Stomach smooth muscle (tissue), 2 donors: Measurements from ENCODE around the gene SSR1.
"Not testable (repeated sequence)": the region's sequence is repeated elsewhere in the genome, so short reads cannot be mapped to it uniquely, and the experiment has no call there.

Experiments used
- H3K27ac ChIP-seq: one replicate; pipeline ENCODE4 v1.7.0; 2013; ENCODE audit warnings: mild to moderate bottlenecking, low read length, inconsistent platforms
- H3K27me3 ChIP-seq, 2 donors: one replicate each; pipeline ENCODE4 v1.7.0; 2013; ENCODE audit warnings: low read length in 2 of 2; ENCODE audit not compliant: insufficient read depth in 2 of 2, control insufficient read depth in 1 of 2
- H3K36me3 ChIP-seq, 2 donors: one replicate each; pipeline ENCODE4 v1.7.0; 2013; ENCODE audit warnings: low read length in 2 of 2; ENCODE audit not compliant: control insufficient read depth in 2 of 2, insufficient read depth in 2 of 2
- H3K4me1 ChIP-seq: one replicate; pipeline ENCODE4 v1.7.0; 2013; ENCODE audit warnings: low read length; ENCODE audit not compliant: control insufficient read depth, insufficient read depth
- H3K4me3 ChIP-seq, 2 donors: one replicate each; pipeline ENCODE4 v1.7.0; 2013; ENCODE audit warnings: low read length in 2 of 2
- H3K9ac ChIP-seq, 2 donors: one replicate each; pipeline ENCODE4 v1.7.0; 2013; ENCODE audit warnings: low read length in 2 of 2, mild to moderate bottlenecking in 1 of 2
- H3K9me3 ChIP-seq, 2 donors: one replicate each; pipeline ENCODE4 v1.7.0; 2013; ENCODE audit warnings: low read length in 2 of 2; ENCODE audit not compliant: control insufficient read depth in 2 of 2
- donor health status: healthy.
- donor health status: Pancreatic carcinoma.

Gene SSR1

GRCh38 chr6:7276199-7276524 is 36.8 kb downstream of the SSR1 start:
- no peaks in the 10 kb centered on the region for H3K9me3 ChIP-seq
- H3K27ac ChIP-seq = no peak overlapping the region
- no peaks in the 10 kb centered on the region for H3K36me3 ChIP-seq
- H3K9ac ChIP-seq = no peak overlapping the region
- peaks cover 5% of the 10 kb centered on the region for H3K4me1 ChIP-seq
- no peaks in the 10 kb centered on the region for H3K27me3 ChIP-seq
- H3K4me3 ChIP-seq = no peak overlapping the region

GRCh38 chr6:7274525-7274924 is 38.5 kb downstream of the SSR1 start:
- not testable (repeated sequence) for H3K36me3 ChIP-seq, H3K9ac ChIP-seq

GRCh38 chr6:7273709-7274108 is 39.3 kb downstream of the SSR1 start:
- Histone ChIP-seq H3K36me3 (no peaks in the 10 kb centered on the region), H3K27ac (no peak overlapping the region), H3K9ac (no peak overlapping the region), H3K27me3 (peaks cover 0 to under 1% of the 10 kb centered on the region in 2 donors), H3K4me1 (peaks cover 4% of the 10 kb centered on the region), H3K4me3 (no peak overlapping the region), H3K9me3 (no peaks in the 10 kb centered on the region)

More at GRCh38 chr6:7274525-7274924, 38.5 kb downstream of the SSR1 start:
- H3K4me3 ChIP-seq, H3K4me1 ChIP-seq, H3K27ac ChIP-seq, H3K9me3 ChIP-seq, H3K27me3 ChIP-seq: not testable (repeated sequence)

GRCh38 chr6:7271205-7271534 is 41.8 kb downstream of the SSR1 start:
- Histone ChIP-seq H3K9ac (no peak overlapping the region), H3K4me3 (no peak overlapping the region), H3K9me3 (peaks cover 0 to 1% of the 10 kb centered on the region in 2 donors), H3K4me1 (peaks cover 5% of the 10 kb centered on the region), H3K27ac (no peak overlapping the region), H3K36me3 (no peaks in the 10 kb centered on the region), H3K27me3 (peaks cover 0 to 2% of the 10 kb centered on the region in 2 donors)

GRCh38 chr6:7270320-7271204 is 42.4 kb downstream of the SSR1 start:
- peaks cover 5% of the 10 kb centered on the region for H3K4me1 ChIP-seq
- no peak overlapping the region for H3K27ac ChIP-seq
- H3K4me3 ChIP-seq = no peak overlapping the region
- H3K9ac ChIP-seq = no peak overlapping the region
- no peaks in the 10 kb centered on the region for H3K36me3 ChIP-seq
- H3K9me3 ChIP-seq = peaks cover 0 to 3% of the 10 kb centered on the region in 2 donors
- peaks cover 0 to 2% of the 10 kb centered on the region in 2 donors for H3K27me3 ChIP-seq

GRCh38 chr6:7269816-7270215 is 43.2 kb downstream of the SSR1 start:
- peaks cover 0 to 2% of the 10 kb centered on the region in 2 donors for H3K27me3 ChIP-seq
- no peak overlapping the region for H3K4me3 ChIP-seq
- H3K36me3 ChIP-seq = no peaks in the 10 kb centered on the region
- H3K27ac ChIP-seq = no peak overlapping the region
- H3K9me3 ChIP-seq = peaks cover 0 to 3% of the 10 kb centered on the region in 2 donors
- peaks cover 5% of the 10 kb centered on the region for H3K4me1 ChIP-seq
- H3K9ac ChIP-seq = no peak overlapping the region

GRCh38 chr6:7268816-7269555 is 44.0 kb downstream of the SSR1 start:
- Histone ChIP-seq H3K27ac (no peak overlapping the region), H3K9me3 (peaks cover 0 to 3% of the 10 kb centered on the region in 2 donors), H3K4me1 (peaks cover 5% of the 10 kb centered on the region), H3K36me3 (no peaks in the 10 kb centered on the region), H3K9ac (no peak overlapping the region), H3K27me3 (peaks cover 0 to 2% of the 10 kb centered on the region in 2 donors), H3K4me3 (no peak overlapping the region)

- H3K36me3 ChIP-seq = no peaks in the 10 kb centered on the region
- peaks cover 0 to 3% of the 10 kb centered on the region in 2 donors for H3K9me3 ChIP-seq
- no peak overlapping the region for H3K9ac ChIP-seq
- H3K4me3 ChIP-seq = no peak overlapping the region
- H3K27me3 ChIP-seq = peaks cover 0 to 2% of the 10 kb centered on the region in 2 donors
- H3K27ac ChIP-seq = no peak overlapping the region
- H3K4me1 ChIP-seq = peaks cover 5% of the 10 kb centered on the region
Observed at GRCh38 chr6:7268362-7268761, 44.6 kb downstream of the SSR1 start.

GRCh38 chr6:7267466-7268091 is 45.4 kb downstream of the SSR1 start:
- no peaks in the 10 kb centered on the region for H3K36me3 ChIP-seq
- no peak overlapping the region for H3K27ac ChIP-seq
- H3K9ac ChIP-seq = no peak overlapping the region
- peaks cover 5% of the 10 kb centered on the region for H3K4me1 ChIP-seq
- H3K4me3 ChIP-seq = no peak overlapping the region
- peaks cover 0 to 2% of the 10 kb centered on the region in 2 donors for H3K27me3 ChIP-seq
- peaks cover 0 to 3% of the 10 kb centered on the region in 2 donors for H3K9me3 ChIP-seq

- no peak overlapping the region for H3K9ac ChIP-seq
- peaks cover 6% of the 10 kb centered on the region for H3K4me1 ChIP-seq
- H3K9me3 ChIP-seq = peaks cover 0 to 3% of the 10 kb centered on the region in 2 donors
- H3K4me3 ChIP-seq = no peak overlapping the region
- no peak overlapping the region for H3K27ac ChIP-seq
- H3K36me3 ChIP-seq = no peaks in the 10 kb centered on the region
- H3K27me3 ChIP-seq = peaks cover 0 to 2% of the 10 kb centered on the region in 2 donors
Observed at GRCh38 chr6:7267071-7267465, 45.9 kb downstream of the SSR1 start.
